Measurements from ENCODE around the gene ABCA5. TPM values are rescaled to one million over a fixed set of nuclear protein-coding genes. Genes with fewer than 3 reads are reported as not detected.

Gene ABCA5
- total and polyA plus RNA-seq, 9 donors = 8.3 to 34.1 (median 23.7) TPM

DNA sequence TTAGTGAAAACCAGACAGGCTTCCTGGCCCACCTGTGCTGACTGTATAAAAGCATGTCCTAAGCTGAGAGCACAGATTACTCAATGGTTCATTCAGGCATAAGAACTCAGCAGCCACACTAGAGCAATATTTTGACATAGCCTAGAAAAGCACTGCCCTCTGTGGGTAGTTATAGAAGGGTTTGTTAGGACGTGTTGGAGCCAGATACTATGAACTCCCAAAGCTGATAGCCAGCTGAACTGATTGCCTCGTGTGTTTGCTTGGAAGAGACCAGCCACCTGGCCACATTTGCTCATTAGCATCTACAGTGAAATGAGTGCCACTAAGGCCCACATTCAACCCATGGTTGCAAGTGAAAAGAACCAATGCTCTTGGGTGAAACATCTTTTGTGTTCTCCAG, 30.8 kb upstream of the ABCA5 start:
- H3K27me3 ChIP-seq = no peaks in the 10 kb centered on the region
- 29 to 33% (median 32%) methylated on average over 2 of the region's 2 CpGs for WGBS, 3 donors
- no peak for TF ChIP-seq EP300 (IDR thresholded peaks at IDR 0.05)
- TF ChIP-seq, protein P1, sequence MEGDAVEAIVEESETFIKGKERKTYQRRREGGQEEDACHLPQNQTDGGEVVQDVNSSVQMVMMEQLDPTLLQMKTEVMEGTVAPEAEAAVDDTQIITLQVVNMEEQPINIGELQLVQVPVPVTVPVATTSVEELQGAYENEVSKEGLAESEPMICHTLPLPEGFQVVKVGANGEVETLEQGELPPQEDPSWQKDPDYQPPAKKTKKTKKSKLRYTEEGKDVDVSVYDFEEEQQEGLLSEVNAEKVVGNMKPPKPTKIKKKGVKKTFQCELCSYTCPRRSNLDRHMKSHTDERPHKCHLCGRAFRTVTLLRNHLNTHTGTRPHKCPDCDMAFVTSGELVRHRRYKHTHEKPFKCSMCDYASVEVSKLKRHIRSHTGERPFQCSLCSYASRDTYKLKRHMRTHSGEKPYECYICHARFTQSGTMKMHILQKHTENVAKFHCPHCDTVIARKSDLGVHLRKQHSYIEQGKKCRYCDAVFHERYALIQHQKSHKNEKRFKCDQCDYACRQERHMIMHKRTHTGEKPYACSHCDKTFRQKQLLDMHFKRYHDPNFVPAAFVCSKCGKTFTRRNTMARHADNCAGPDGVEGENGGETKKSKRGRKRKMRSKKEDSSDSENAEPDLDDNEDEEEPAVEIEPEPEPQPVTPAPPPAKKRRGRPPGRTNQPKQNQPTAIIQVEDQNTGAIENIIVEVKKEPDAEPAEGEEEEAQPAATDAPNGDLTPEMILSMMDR (IDR thresholded peaks at IDR 0.05) = no peak
- TF ChIP-seq POLR2A (IDR thresholded peaks at IDR 0.05) = no peak

DNA sequence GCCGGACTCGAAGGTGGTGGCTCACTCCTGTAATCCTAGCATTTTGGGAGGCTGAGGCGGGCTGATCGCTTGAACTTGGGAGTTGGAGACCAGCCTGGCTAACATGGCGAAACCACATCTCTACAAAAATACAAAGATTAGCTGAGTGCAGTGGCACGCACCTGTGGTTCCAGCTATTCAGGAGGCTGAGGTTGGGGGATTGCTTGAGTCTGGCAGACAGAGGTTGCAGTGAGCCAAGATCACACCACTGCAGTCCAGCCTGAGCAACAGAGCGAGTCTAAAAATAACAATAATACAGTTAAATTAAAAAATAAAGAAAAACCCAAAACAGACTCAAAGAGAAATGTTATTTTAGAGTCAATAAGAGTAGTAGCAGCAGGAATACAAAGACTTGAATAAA, 29.7 kb upstream of the ABCA5 start:
- H3K9me3 ChIP-seq = no peaks in the 10 kb centered on the region
- no peak overlapping the region for H3K4me3 ChIP-seq
- no peak for DNase-seq
- no peaks in the 10 kb centered on the region for H3K4me1 ChIP-seq (ENCODE audit: insufficient read depth)
- H3K27me3 ChIP-seq = no peaks in the 10 kb centered on the region
- WGBS, 3 donors = 92 to 93% (median 93%) methylated on average over 7 of the region's 7 CpGs
- H3K36me3 ChIP-seq = no peaks in the 10 kb centered on the region
- no peak overlapping the region for H3K27ac ChIP-seq
- no peak for TF ChIP-seq POLR2A (IDR thresholded peaks at IDR 0.05)
- TF ChIP-seq, protein P1 (IDR thresholded peaks at IDR 0.05) = no peak
- TF ChIP-seq EP300 (IDR thresholded peaks at IDR 0.05) = no peak
- intact Hi-C loops (cut with DNase I) = no loop called here

More for the DNA sequence above, 30.8 kb upstream of the ABCA5 start:
- no peaks in the 10 kb centered on the region for H3K36me3 ChIP-seq
- no peak for DNase-seq
- intact Hi-C loops (cut with DNase I) = no loop called here
- no peak overlapping the region for H3K27ac ChIP-seq
- H3K4me3 ChIP-seq = no peak overlapping the region
- no peaks in the 10 kb centered on the region for H3K4me1 ChIP-seq (ENCODE audit: insufficient read depth)
- H3K9me3 ChIP-seq = no peaks in the 10 kb centered on the region

DNA sequence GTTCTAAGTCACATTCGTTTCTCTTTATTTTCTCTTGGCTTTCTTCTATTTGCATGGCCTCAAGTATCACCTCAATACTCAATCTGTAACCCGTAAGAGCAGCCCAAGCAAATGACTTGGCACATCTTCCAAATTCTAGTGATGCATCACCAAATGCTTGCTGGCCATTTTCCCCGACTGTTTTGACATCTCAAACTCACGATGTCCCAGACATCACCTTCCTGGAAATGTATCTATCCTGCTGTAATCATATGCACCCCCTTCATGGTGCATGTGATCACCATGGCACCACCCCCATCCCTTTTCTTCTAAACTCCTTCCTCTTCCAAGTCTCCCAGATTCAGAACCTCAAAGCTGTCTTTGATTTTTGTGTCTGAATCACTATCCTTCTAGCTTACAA, 24.0 kb upstream of the ABCA5 start:
- H3K27me3 ChIP-seq = no peaks in the 10 kb centered on the region
- no peak for DNase-seq
- TF ChIP-seq, protein P1 (IDR thresholded peaks at IDR 0.05) = no peak
- TF ChIP-seq EP300 (IDR thresholded peaks at IDR 0.05) (no peak), POLR2A (IDR thresholded peaks at IDR 0.05) (no peak)
- 40 to 56% (median 40%) methylated on average over 4 of the region's 4 CpGs for WGBS, 3 donors
- H3K9me3 ChIP-seq = no peaks in the 10 kb centered on the region
- H3K36me3 ChIP-seq = no peaks in the 10 kb centered on the region
- no peak overlapping the region for H3K27ac ChIP-seq
- intact Hi-C loops (cut with DNase I) = no loop called here
- H3K4me3 ChIP-seq = no peak overlapping the region
- no peaks in the 10 kb centered on the region for H3K4me1 ChIP-seq (ENCODE audit: insufficient read depth)

DNA sequence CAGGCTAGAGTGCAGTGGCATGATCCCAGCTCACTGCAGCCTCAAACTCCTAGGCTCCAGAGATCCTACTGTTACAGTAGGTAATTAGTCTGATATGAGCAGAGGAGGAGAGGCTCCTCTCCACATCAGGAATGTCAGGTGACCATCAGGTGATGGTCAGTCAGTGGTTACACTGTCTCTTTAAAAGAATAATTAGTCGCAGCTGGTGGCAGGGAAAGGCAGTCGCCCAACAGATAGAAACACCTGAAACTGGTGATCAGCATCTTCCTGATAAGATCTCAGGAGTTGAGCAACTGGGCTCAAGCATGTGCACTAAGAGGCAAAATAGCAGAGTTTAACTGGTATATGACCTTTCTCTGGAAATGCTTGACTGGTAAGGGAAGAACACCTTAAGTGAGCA, 21.5 kb upstream of the ABCA5 start:
- no peak for TF ChIP-seq POLR2A (IDR thresholded peaks at IDR 0.05)
- TF ChIP-seq, protein P1 (IDR thresholded peaks at IDR 0.05) = no peak
- TF ChIP-seq EP300 (IDR thresholded peaks at IDR 0.05) = no peak
- no peaks in the 10 kb centered on the region for H3K36me3 ChIP-seq
- H3K27ac ChIP-seq = no peak overlapping the region
- intact Hi-C loops (cut with DNase I) = no loop called here
- DNase-seq = no peak
- no peaks in the 10 kb centered on the region for H3K27me3 ChIP-seq
- 83 to 87% (median 85%) methylated on average over 2 of the region's 2 CpGs for WGBS, 3 donors
- no peaks in the 10 kb centered on the region for H3K4me1 ChIP-seq (ENCODE audit: insufficient read depth)
- no peaks in the 10 kb centered on the region for H3K9me3 ChIP-seq
- no peak overlapping the region for H3K4me3 ChIP-seq
